ENCODE results near the gene ZNF423.

The ZNF423 gene

DNA sequence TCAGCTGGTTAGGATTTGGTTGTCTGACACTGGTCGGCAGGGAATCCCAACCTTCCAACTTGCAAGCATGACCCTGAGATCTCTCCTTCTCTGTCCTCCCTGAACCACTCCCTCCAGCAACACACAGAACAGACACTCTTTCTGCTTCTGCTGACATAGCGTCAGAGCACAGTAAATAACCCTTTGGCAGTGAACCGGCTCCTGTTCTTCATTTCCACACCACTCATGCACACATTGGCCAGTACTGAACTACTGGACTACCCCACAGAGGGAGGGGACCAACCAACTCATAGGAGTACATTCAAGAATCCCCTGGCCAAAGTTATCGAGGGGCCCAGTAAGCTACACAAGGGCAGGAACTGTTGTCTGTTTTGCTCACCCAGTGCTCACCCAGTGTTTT lies 138.2 kb downstream of the ZNF423 start:
- H3K27ac ChIP-seq = no peak overlapping the region
- no peak for TF ChIP-seq CTCF (IDR thresholded peaks at IDR 0.05)
- DNase-seq (ENCODE audit: low spot score) = no peak

GRCh38 chr16:49716339-49716934 lies 139.5 kb downstream of the ZNF423 start:
- H3K4me3 ChIP-seq = no peak overlapping the region
- no peak for DNase-seq (ENCODE audit: low spot score)
- H3K27ac ChIP-seq = no peak overlapping the region
- TF ChIP-seq CTCF (IDR thresholded peaks at IDR 0.05) = no peak

More for the DNA sequence above, 138.2 kb downstream of the ZNF423 start:
- no peak overlapping the region for H3K4me3 ChIP-seq

DNA sequence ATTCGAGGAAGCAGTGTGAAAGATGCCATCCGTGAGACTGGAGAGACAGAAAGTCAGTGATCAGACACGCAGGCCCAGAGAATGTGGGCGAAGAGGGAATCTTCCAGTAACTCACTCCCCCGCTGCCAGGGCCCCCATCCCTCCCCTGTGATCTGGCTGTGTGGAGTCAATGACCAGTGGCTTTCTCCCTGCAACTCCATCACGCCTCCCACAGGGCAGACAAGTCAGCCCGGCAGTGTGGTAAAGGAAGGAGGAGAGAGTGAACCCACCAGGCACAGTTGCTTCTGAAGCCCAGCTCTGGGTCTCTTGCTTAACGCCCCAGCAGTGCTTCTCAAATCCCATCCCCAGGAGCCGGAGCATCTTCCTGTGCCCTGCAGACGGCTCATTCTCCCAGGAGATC lies 142.1 kb downstream of the ZNF423 start:
- no peak overlapping the region for H3K27ac ChIP-seq
- H3K4me3 ChIP-seq = no peak overlapping the region
- TF ChIP-seq CTCF (IDR thresholded peaks at IDR 0.05) = no peak
- no peak for DNase-seq (ENCODE audit: low spot score)

- no peak for TF ChIP-seq CTCF (IDR thresholded peaks at IDR 0.05)
- Histone ChIP-seq H3K4me3 (no peak overlapping the region), H3K27ac (no peak overlapping the region)
- no peak for DNase-seq (ENCODE audit: low spot score)
These were observed 143.4 kb downstream of the ZNF423 start for GRCh38 chr16:49712542-49712941.

DNA sequence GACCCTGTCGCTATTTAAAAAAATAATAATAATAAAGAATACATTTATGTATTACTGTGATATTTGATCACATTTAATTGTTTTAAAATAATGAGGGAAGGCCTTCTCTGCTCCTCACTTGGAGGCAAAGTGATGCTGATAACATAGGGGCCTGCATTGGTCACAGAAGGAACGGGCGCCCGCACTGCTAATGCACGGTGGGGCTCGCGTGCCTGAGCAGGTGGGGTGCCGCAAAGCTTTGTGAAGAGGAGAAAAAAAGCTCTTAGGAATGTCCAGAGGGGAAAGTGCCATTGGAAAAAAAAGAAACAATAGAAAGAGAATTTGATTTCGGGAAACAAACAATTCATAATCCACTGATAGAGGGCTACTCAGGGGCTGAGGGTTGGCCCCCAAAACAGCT lies 143.8 kb downstream of the ZNF423 start:
- no peak for DNase-seq (ENCODE audit: low spot score)
- no peak overlapping the region for H3K4me3 ChIP-seq
- no peak for TF ChIP-seq CTCF (IDR thresholded peaks at IDR 0.05)
- no peak overlapping the region for H3K27ac ChIP-seq

DNA sequence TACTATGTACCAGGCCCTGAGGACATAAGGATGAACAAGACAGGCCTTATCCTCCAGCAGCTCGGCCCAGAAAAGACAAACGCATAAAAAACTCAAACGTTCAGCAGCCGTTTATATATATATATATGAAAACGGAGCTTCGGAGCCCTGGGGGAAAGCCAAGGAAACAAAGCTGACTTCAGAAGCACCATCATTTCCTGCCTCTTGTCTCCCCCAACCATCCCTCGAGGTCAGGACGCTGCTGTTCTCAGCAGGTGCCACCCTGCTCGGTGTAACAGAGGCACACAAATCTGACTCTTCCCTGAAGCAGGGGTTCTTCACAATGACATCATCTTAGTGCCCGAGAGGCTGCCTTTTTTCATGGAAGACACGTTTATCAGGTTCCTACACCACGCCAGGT lies 146.9 kb downstream of the ZNF423 start:
- TF ChIP-seq CTCF (IDR thresholded peaks at IDR 0.05) = no peak
- H3K4me3 ChIP-seq = no peak overlapping the region
- H3K27ac ChIP-seq = no peak overlapping the region

GRCh38 chr16:49708491-49708890 lies 147.4 kb downstream of the ZNF423 start:
- DNase-seq (ENCODE audit: low spot score) = no peak
- TF ChIP-seq CTCF (IDR thresholded peaks at IDR 0.05) = no peak
- Histone ChIP-seq H3K27ac (no peak overlapping the region), H3K4me3 (no peak overlapping the region)

More for the DNA sequence above, 146.9 kb downstream of the ZNF423 start:
- DNase-seq (ENCODE audit: low spot score) = no peak
